OCI-LY7 (cell line): ENCODE data around the gene HERC2. TPM values are rescaled to one million over a fixed set of nuclear protein-coding genes. Genes with fewer than 3 reads are reported as not detected.

ENCODE experiments used
- BruUV-seq: library from RNA; stranded (reverse); fragments of 400-500 nt; replicated peaks from 2 replicates; lab custom pipeline; 2021; lab: Mats Ljungman, UMichigan
- CTCF ChIA-PET: fragments of 300-600 bp; sonication (Branson Sonifier 250); formaldehyde crosslinking; loops from one replicate; lab custom pipeline; 2022; ENCODE audit warnings: antibody characterized with exemption; ENCODE audit not compliant: unreplicated experiment; lab: Charles Lee
- POLR2A ChIA-PET: fragments of 300-600 bp; sonication (Branson Sonifier 250); formaldehyde crosslinking; loops from one replicate; lab custom pipeline; 2022; ENCODE audit warnings: antibody characterized with exemption; lab: Charles Lee
- DNase-seq: peaks from one replicate; pipeline ENCODE4 v3.0.0-alpha.2; 2015; ENCODE audit warnings: low spot score
- H2AFZ ChIP-seq: fragments of 200-600 bp; sonication (generic), shearing (Covaris generic); 2 replicates; pipeline ENCODE4 v1.6.1; 2014; ENCODE audit warnings: mild to moderate bottlenecking, antibody characterized with exemption, low read length, moderate library complexity
- H3K27ac ChIP-seq: fragments of 200-600 bp; sonication (generic); 2 replicates; pipeline ENCODE4 v1.5.1; 2014; ENCODE audit warnings: mixed run types, low read depth, mild to moderate bottlenecking, moderate library complexity, low read length, inconsistent platforms; ENCODE audit not compliant: poor library complexity, severe bottlenecking
- H3K36me3 ChIP-seq: fragments of 200-600 bp; sonication (generic); 2 replicates; pipeline ENCODE4 v1.6.1; 2014; ENCODE audit warnings: mild to moderate bottlenecking, antibody characterized with exemption, low read length, moderate library complexity, mixed read lengths; ENCODE audit not compliant: insufficient read depth
- H3K4me1 ChIP-seq: fragments of 200-600 bp; sonication (generic); 2 replicates; pipeline ENCODE4 v1.5.1; 2014; ENCODE audit warnings: mild to moderate bottlenecking, low read length; ENCODE audit not compliant: insufficient read depth, poor library complexity, severe bottlenecking
- H3K4me2 ChIP-seq: fragments of 200-600 bp; sonication (generic); 2 replicates; pipeline ENCODE4 v1.6.1; 2014; ENCODE audit warnings: mild to moderate bottlenecking, low read length
- H3K4me3 ChIP-seq: fragments of 200-600 bp; sonication (generic); 2 replicates; pipeline ENCODE4 v1.5.1; 2014; ENCODE audit warnings: mild to moderate bottlenecking, low read depth, low read length; ENCODE audit not compliant: poor library complexity, severe bottlenecking
- H3K79me2 ChIP-seq: fragments of 200-600 bp; sonication (generic); 2 replicates; pipeline ENCODE4 v1.6.1; 2016; ENCODE audit warnings: low read depth, mild to moderate bottlenecking, low read length, moderate library complexity, mixed read lengths; ENCODE audit not compliant: insufficient read depth
- H3K9me2 ChIP-seq: fragments of 200-600 bp; sonication (generic); 2 replicates; pipeline ENCODE4 v1.6.1; 2016; ENCODE audit warnings: mild to moderate bottlenecking, low read length, mixed read lengths; ENCODE audit not compliant: insufficient read depth
- H3K9me3 ChIP-seq: fragments of 200-600 bp; sonication (generic); 2 replicates; pipeline ENCODE4 v1.6.1; 2014; ENCODE audit warnings: mild to moderate bottlenecking, mixed run types, low read length, mixed read lengths
- H4K20me1 ChIP-seq: fragments of 200-600 bp; sonication (generic); 2 replicates; pipeline ENCODE4 v1.6.1; 2014; ENCODE audit warnings: mild to moderate bottlenecking, antibody characterized with exemption, low read length, moderate library complexity, mixed read lengths; ENCODE audit not compliant: insufficient read depth
- EZH2phosphoT487 ChIP-seq: fragments of 200-600 bp; sonication (generic); IDR thresholded peaks from 2 replicates; pipeline ENCODE4 v1.6.1; 2018; ENCODE audit warnings: low read depth, borderline replicate concordance, mild to moderate bottlenecking, mixed run types, antibody characterized with exemption, low read length, moderate library complexity, mixed read lengths
- intact Hi-C: fragments of 100-400 bp; cut with micrococcal nuclease; formaldehyde crosslinking; loops from one replicate; pipeline ENCODE4 v1.10.0; 2022; ENCODE audit not compliant: unreplicated experiment
- small RNA-seq: library from RNA; depleted of rRNA; stranded (forward); fragments of <200 nt; gene quantifications from one replicate; pipeline ENCODE3, GENCODE V24; 2014
- total RNA-seq, 2 experiments: library from RNA; depleted of rRNA in 1 of 2; stranded (reverse); fragments of >200 nt in 1 of 2; shearing (Covaris generic) in 1 of 2; gene quantifications; 2 replicates each; pipeline ENCODE4 v1.2.3, GENCODE V29; 2014 to 2022
- TF ChIP-seq, protein P1 (sequence below): fragments of 200-600 bp; sonication (generic); conservative IDR thresholded peaks from 2 replicates; pipeline ENCODE4 v1.5.1; 2014; ENCODE audit warnings: mild to moderate bottlenecking, antibody characterized with exemption, low read length, moderate library complexity, mixed read lengths

Gene HERC2
- total RNA-seq, 2 experiments from 2014 or later: 55.5 to 94.0 TPM

DNA sequence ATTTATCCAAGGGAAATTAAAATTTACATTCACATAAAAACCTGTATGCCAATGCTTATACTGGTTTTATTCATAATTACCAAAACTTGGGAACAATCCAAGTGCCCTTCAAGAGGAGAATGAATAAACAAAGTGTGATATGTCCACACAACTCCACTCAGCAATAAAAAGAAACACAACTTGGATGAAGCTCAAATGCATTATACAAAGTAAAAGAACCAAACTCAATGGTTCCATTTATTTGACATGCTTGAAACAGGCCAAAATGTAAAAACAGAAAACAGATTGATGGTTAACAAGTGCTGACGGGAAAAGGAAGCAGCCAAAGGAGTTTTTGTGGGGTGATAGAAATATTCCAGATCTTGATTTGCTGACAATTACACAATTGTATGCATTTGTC lies 246.4 kb downstream of the HERC2 start:
- no TSS peak for BruUV-seq
- H3K79me2 ChIP-seq: no peaks in the 10 kb centered on the region
- ChIA-PET POLR2A (no interaction called here), CTCF (no interaction called here)
- H3K4me1 ChIP-seq: no peaks in the 10 kb centered on the region
- H3K36me3 ChIP-seq: no peaks in the 10 kb centered on the region
- no peak for DNase-seq
- H3K9me2 ChIP-seq: no peaks in the 10 kb centered on the region
- H3K4me3 ChIP-seq: no peak overlapping the region
- intact Hi-C loops: no loop called here
- TF ChIP-seq, protein P1, sequence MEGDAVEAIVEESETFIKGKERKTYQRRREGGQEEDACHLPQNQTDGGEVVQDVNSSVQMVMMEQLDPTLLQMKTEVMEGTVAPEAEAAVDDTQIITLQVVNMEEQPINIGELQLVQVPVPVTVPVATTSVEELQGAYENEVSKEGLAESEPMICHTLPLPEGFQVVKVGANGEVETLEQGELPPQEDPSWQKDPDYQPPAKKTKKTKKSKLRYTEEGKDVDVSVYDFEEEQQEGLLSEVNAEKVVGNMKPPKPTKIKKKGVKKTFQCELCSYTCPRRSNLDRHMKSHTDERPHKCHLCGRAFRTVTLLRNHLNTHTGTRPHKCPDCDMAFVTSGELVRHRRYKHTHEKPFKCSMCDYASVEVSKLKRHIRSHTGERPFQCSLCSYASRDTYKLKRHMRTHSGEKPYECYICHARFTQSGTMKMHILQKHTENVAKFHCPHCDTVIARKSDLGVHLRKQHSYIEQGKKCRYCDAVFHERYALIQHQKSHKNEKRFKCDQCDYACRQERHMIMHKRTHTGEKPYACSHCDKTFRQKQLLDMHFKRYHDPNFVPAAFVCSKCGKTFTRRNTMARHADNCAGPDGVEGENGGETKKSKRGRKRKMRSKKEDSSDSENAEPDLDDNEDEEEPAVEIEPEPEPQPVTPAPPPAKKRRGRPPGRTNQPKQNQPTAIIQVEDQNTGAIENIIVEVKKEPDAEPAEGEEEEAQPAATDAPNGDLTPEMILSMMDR: no peak
- TF ChIP-seq EZH2phosphoT487: no peak
- H3K4me2 ChIP-seq: no peak overlapping the region
- no peaks in the 10 kb centered on the region for H4K20me1 ChIP-seq
- no peaks in the 10 kb centered on the region for H3K9me3 ChIP-seq
- no peak overlapping the region for H2AFZ ChIP-seq
- no peak overlapping the region for H3K27ac ChIP-seq

- Histone ChIP-seq H3K36me3 (no peaks in the 10 kb centered on the region), H3K9me2 (no peaks in the 10 kb centered on the region), H3K4me3 (no peak overlapping the region), H3K9me3 (no peaks in the 10 kb centered on the region), H3K79me2 (no peaks in the 10 kb centered on the region), H3K4me2 (no peak overlapping the region), H3K27ac (no peak overlapping the region), H4K20me1 (no peaks in the 10 kb centered on the region), H3K4me1 (no peaks in the 10 kb centered on the region), H2AFZ (no peak overlapping the region)
- no peak for DNase-seq
- no TSS peak for BruUV-seq
- TF ChIP-seq, protein P1: no peak
- CTCF ChIA-PET: no interaction called here
- intact Hi-C loops: no loop called here
- POLR2A ChIA-PET: no interaction called here
Measured at GRCh38 chr15:28068930-28069329, 253.0 kb downstream of the HERC2 start.

DNA sequence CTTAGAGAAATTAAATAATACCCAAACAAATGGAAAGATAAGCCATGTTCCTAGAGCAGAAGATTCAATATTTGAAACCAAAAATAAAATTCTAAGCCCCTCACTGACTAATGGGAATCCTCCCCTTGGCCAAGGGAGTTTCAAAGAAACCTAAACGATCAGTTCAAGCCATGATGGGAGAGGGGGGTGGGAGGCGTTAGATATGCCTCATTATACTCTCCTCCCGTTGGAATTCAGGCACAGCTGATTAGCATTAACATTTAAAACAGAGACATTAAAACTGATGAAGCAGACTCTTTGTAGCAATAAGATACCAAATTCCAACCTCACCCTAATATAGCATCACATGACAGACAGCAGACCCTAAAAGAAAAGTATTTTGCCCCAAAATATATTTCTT lies 255.7 kb downstream of the HERC2 start:
- Histone ChIP-seq H3K4me1 (no peaks in the 10 kb centered on the region), H3K9me2 (no peaks in the 10 kb centered on the region), H3K79me2 (no peaks in the 10 kb centered on the region), H3K4me3 (no peak overlapping the region), H2AFZ (no peak overlapping the region), H3K9me3 (no peaks in the 10 kb centered on the region), H3K4me2 (no peak overlapping the region), H3K36me3 (no peaks in the 10 kb centered on the region), H3K27ac (no peak overlapping the region), H4K20me1 (no peaks in the 10 kb centered on the region)
- TF ChIP-seq EZH2phosphoT487: no peak
- TF ChIP-seq, protein P1: no peak
- intact Hi-C loops: no loop called here
- no TSS peak for BruUV-seq
- ChIA-PET POLR2A (interaction anchor here (0.6 kb wide), 1 partner anchor 1188 kb away, joined by 3 read pairs; no protein-coding TSS in a partner anchor), CTCF (no interaction called here)
- DNase-seq: no peak

Small RNA genes lying within 50 kb of the gene (small RNA-seq; reads per million reads assigned to genes)
- gene AC091304.5: not detected

Other genes with a start within 250 kb of the HERC2 start
- not detected in 2 replicates for gene OCA2, start 222.9 kb downstream of the HERC2 start, total RNA-seq (2014; rRNA removed; shearing (Covaris generic))
- gene OCA2, start 222.9 kb downstream of the HERC2 start, total RNA-seq (2022): not detected in 2 replicates
- not detected in 2 replicates for gene GOLGA6L24, start 35.9 kb upstream of the HERC2 start, total RNA-seq (2014; rRNA removed; shearing (Covaris generic))
- gene GOLGA6L24, start 35.9 kb upstream of the HERC2 start, total RNA-seq (2022): not detected in 2 replicates
- gene GOLGA8F, start 56.5 kb upstream of the HERC2 start, total RNA-seq (2014; rRNA removed; shearing (Covaris generic)): not detected in 2 replicates
- gene GOLGA8F, start 56.5 kb upstream of the HERC2 start, total RNA-seq (2022): not detected in 2 replicates
- not detected in 2 replicates for gene GOLGA8G, start 210.8 kb upstream of the HERC2 start, total RNA-seq (2014; rRNA removed; shearing (Covaris generic))
- gene GOLGA8G, start 210.8 kb upstream of the HERC2 start, total RNA-seq (2022): not detected in 2 replicates
- not detected in 2 replicates for gene GOLGA6L25, start 231.4 kb upstream of the HERC2 start, total RNA-seq (2014; rRNA removed; shearing (Covaris generic))
- not detected in 2 replicates for gene GOLGA6L25, start 231.4 kb upstream of the HERC2 start, total RNA-seq (2022)